ENCODE measurements around the gene CNPY1.

CNPY1 gene

GRCh38 chr7:155464948-155465739 lies 81.2 kb downstream of the CNPY1 start:
- DNase-seq = no peak

DNA sequence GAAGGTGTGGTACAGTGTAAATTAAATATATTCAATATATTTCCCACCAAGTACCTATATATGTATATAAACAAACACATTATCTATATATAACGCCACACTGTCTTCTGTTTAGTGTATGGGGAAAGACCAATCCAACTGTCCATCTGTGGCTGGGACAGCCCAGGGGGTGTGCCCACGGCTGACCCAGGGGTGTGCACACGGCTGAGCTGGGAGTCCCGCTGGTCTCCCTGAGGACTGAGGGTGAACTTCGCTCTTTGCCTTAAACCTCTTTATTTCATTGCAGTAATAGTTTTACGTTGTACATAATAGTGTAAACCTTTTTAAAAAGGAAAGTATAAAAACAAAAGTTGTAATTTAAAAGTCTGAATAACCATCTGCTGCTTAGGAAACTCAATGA lies 82.2 kb downstream of the CNPY1 start:
- no peak for DNase-seq

DNA sequence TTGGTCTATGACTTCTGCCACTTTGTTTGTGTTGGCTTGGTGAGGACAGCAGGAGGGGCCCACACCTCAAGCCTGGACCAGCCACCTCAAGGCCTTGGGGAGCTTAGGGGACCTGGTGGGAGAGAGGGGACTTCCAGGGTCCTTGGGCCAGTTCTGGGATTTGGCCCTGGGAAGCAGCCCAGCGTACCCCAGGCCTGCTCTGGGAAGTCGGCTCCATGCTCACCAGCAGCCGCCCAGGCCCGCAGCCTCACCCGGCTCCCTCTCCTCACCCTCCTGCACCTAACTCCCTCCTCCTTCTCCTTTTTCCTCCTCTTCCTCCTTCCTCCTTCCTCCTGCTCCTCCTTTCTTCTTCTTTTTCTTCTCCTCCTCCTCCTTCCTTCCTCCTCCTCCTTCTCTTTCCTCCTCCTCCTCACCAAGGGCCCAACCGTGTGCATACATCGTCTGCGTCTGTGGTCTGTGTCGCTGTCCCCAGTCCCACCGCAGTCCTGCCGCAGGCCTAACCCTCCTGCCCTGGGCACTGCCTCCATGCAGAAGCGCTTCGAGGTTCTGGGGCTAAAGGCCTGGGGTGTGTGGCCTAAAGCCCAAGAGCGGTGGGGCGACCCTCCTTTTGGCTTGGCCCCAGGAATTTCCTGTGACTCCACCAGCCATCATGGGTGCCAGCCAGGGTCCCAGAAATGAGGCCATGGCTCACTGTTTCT lies 83.1 kb downstream of the CNPY1 start:
- DNase-seq = no peak

- DNase-seq = no peak
These were observed 84.1 kb downstream of the CNPY1 start for GRCh38 chr7:155462163-155462735.

DNA sequence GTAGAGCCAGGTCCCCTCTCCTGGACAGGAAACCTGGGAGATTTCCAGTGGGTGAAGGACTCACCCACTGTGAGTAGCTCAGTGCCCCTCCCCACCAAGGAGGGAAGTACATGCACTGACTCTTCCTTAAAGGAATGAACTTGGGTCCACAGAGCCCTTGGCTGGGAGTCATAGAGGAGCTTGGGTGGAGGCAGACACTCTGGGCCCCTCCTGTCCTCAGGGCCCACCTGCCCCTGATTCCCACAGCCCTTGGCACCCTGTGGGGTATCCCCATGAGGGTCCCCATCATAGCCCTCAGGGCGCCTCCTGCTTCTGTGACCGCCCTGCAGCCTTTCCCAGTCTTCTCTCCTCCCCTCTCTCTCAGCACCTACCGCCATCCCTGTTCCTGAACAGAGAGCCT lies 84.7 kb downstream of the CNPY1 start:
- DNase-seq = no peak

DNA sequence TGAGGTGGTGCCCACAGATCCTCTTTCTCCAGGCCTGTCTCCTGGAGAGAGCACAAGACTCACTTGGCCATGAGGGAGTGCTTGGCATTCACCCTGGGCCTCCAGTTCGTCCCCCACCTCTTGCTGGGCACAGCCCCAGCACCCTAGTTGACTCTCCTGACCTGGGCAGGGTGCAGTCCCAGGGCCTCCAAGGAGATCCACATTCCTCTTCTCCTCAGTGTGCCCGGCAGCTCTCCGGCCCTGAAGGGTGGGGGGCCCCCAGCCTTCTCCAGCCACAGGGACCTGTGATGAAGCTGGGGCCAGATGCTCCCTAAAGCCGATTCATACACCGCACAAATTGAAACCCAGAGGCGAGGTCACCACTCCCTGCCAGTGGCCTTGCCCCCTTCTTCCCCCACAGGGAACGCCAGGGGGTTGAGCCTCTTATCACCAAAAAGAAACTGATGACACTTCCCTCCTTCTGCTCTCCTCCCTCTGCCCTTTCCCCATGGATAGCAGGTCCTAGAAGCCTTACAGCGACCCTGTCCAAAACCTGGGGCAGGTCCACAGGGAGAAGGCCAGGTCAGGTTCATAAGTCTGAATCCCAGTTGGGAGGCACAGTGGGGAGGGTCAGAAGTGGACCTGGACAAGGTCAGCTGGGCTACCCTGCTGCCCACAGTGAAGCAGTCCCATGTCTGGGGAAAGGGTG lies 85.3 kb downstream of the CNPY1 start:
- no peak for DNase-seq

DNA sequence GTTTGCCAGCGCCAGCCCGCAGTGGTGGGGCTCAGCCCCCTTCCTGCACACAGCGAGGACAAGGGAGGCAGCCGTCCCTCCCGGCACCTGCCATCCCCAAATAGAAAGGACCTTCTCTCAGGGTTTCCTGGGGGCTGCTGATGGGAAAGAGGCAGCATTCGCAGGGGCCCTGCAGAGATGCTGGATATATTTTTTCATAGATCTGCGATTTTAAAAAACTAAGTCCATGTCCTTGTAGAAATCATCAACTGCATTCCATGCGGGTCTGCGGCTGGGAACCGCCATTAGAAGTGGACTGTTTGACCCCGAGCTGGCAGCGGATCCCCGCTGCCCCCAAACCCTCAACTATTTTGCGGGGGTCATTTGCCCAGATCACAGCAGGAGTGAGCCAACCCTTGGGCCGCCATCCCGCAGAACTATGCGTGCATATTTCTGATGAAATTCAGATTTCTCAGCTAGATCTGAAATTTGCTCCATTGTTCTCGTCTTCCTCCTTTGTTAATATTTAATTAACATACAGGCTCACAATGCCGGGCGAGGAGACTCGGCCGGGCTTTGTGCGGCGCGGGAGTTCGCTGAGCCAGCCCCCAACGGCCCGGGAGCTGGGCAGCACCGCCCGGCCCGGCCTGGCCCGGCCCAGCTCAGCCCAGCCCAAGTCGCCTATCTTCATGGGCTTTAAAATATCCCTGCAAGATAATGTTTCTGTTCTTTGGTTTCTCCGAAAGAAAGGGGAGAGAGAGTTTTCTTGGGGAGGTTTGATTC lies 86.5 kb downstream of the CNPY1 start:
- DNase-seq = no peak

GRCh38 chr7:155458878-155459699 lies 87.3 kb downstream of the CNPY1 start:
- no peak for DNase-seq

GRCh38 chr7:155458111-155458877 lies 88.1 kb downstream of the CNPY1 start, which contains the start of gene EN2:
Gene EN2, plus strand, starts transcription at chr7:155458129. Its CDS starts 249 bp downstream, at chr7:155458378.
- DNase-seq = peak in 3 of 4 experiments; percentile 13 to 38 (median 23)

GRCh38 chr7:155457544-155458110 lies 88.7 kb downstream of the CNPY1 start:
- DNase-seq = peak in 2 of 4 experiments; percentile 37 to 54

- peak; percentile 61 to 81 (median 69) for DNase-seq
These were observed 89.4 kb downstream of the CNPY1 start for GRCh38 chr7:155456738-155457543.

GRCh38 chr7:155455776-155456737 lies 90.3 kb downstream of the CNPY1 start:
- DNase-seq = no peak

DNA sequence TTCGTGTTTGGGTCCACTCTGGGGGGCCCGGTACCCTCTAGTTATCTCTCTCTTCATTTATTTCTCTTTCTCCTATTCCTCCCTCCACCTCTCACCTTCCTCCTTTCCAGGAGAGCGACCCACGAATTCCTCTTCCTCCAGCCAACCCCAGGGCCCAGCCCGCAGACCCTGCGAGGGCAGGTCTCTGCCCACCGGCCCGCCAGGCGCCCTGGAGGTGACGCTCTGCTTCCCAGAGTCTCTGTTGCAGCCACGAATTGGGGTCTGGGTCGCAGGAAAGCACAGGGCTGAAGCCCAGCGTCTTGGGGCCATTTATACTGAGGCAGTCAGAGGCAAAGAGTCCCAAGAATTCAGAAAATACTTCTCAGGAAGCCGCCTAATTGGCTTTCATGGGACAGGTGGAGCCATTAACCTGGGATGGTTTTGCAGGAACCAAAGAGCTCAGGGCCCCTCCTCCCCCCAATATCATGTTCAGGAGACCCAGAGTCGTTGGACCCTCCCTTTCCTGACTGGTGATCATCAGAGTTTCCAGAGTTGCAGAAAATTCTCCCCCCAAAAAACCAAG lies 91.1 kb downstream of the CNPY1 start:
- no peak for DNase-seq

GRCh38 chr7:155454183-155455112 lies 91.9 kb downstream of the CNPY1 start:
- DNase-seq = no peak

DNA sequence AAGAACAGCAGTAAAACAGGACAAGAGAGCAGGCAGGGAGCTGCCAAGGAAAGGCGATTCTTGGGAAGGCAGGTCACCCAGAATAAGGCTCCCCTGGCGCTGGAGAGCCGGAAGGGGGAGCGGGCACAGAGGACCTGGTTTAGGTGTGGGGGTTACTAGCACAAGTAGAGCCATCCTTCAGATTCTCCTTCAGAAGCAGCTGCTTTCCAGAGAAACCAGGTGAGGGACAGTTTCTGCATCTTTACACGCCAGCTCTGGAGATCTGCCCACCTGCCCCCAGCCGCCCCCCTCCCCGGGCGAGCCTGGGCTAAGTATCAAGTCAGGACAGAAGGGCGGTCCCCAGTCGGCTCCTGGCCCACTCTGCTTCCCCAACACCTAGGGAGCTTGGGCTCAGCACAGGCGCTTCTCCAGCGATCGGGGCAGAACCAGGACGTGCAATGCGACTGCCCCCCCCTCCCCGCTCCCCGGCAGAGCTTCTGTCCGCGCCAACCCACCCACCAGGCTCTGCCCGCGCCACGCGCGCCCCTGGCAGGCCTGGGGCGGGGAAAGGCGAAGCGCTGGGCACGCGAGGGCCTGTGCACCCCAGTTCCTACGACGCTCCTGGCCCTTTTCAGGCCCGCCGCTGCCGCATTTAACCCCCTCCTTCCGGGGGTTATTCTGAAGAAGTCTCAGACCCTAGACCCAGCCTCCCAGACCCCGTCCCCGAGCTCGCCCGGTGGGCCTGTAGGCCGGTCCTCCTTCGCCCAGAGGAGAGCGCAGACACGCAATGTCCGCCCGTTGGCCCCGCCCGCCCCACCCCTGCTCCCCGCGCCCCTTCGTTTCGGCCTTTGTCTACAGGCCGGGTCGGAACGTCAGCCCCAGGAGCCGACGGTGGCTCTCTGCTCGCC lies 92.8 kb downstream of the CNPY1 start:
- DNase-seq = no peak
